PC-3 (cell line): ENCODE results near the gene RSPH10B2. TPM values are rescaled to one million over a fixed set of nuclear protein-coding genes. Genes with fewer than 3 reads are reported as not detected.
"Not testable (repeated sequence)": the region's sequence is repeated elsewhere in the genome, so short reads cannot be mapped to it uniquely, and the experiment has no call there.

Experiments
- ATAC-seq: fragments of 200-7000 bp; cut with Tn5 transposase; 2 replicates; pipeline ENCODE4 v1.9.1; 2020; ENCODE audit warnings: mild to moderate bottlenecking, moderate library complexity
- BruUV-seq: library from RNA; stranded (reverse); fragments of 400-500 nt; replicated peaks from 2 replicates; lab custom pipeline; 2021; lab: Mats Ljungman, UMichigan
- CTCF ChIA-PET: fragments of 300-600 bp; sonication (Branson Sonifier 250); formaldehyde crosslinking; loops from one replicate; lab custom pipeline; 2022; ENCODE audit warnings: antibody characterized with exemption; lab: Charles Lee
- POLR2A ChIA-PET: fragments of 300-600 bp; sonication (Branson Sonifier 250); formaldehyde crosslinking; loops from one replicate; lab custom pipeline; 2022; ENCODE audit warnings: antibody characterized with exemption; ENCODE audit not compliant: unreplicated experiment; lab: Charles Lee
- DNase-seq: peaks from one replicate; pipeline ENCODE4 v3.0.0-alpha.2; 2015
- H2AFZ ChIP-seq: fragments of 300-600 bp; sonication (generic); 2 replicates; pipeline ENCODE4 v1.6.0; 2016; ENCODE audit warnings: antibody characterized with exemption, low read length
- H3F3A ChIP-seq: fragments of 300-600 bp; sonication (generic); one replicate; pipeline ENCODE4 v1.6.0; 2017; ENCODE audit warnings: antibody characterized with exemption, low read length, control low read depth, mild to moderate bottlenecking; ENCODE audit not compliant: unreplicated experiment
- H3K27ac ChIP-seq: fragments of 300-600 bp; sonication (generic); 2 replicates; pipeline ENCODE4 v1.5.1; 2016; ENCODE audit warnings: mild to moderate bottlenecking, low read length
- H3K27me3 ChIP-seq: fragments of 300-600 bp; sonication (generic); 2 replicates; pipeline ENCODE4 v1.6.1; 2016; ENCODE audit warnings: low read length, mixed read lengths
- H3K36me3 ChIP-seq: fragments of 300-600 bp; sonication (generic); 2 replicates; pipeline ENCODE4 v1.6.1; 2016; ENCODE audit warnings: low read depth, mixed run types, low read length, mixed read lengths
- H3K4me1 ChIP-seq: fragments of 300-600 bp; sonication (generic); 2 replicates; pipeline ENCODE4 v1.5.1; 2016; ENCODE audit warnings: low read length; ENCODE audit not compliant: insufficient read depth
- H3K4me2 ChIP-seq: fragments of 300-600 bp; sonication (generic); 2 replicates; pipeline ENCODE4 v1.6.0; 2016; ENCODE audit warnings: low read length
- H3K4me3 ChIP-seq: fragments of 300-600 bp; sonication (generic); 2 replicates; pipeline ENCODE4 v1.5.1; 2016; ENCODE audit warnings: mild to moderate bottlenecking, low read length, mixed read lengths
- H3K79me2 ChIP-seq: fragments of 300-600 bp; sonication (generic); 2 replicates; pipeline ENCODE4 v1.6.1; 2017; ENCODE audit warnings: low read length, mixed read lengths
- H3K9ac ChIP-seq: fragments of 300-600 bp; sonication (generic); 2 replicates; pipeline ENCODE4 v1.6.0; 2016; ENCODE audit warnings: mild to moderate bottlenecking, low read length
- H3K9me2 ChIP-seq: fragments of 300-600 bp; sonication (generic); replicated peaks from 2 replicates; pipeline ENCODE4 v1.6.1; 2016; ENCODE audit warnings: mixed run types, low read length, mixed read lengths
- H3K9me3 ChIP-seq: fragments of 300-600 bp; sonication (generic); 2 replicates; pipeline ENCODE4 v1.6.1; 2016; ENCODE audit warnings: low read length, mixed read lengths
- H4K20me1 ChIP-seq: fragments of 300-600 bp; sonication (generic); 2 replicates; pipeline ENCODE4 v1.6.1; 2016; ENCODE audit warnings: low read length, mixed read lengths
- intact Hi-C: fragments of 100-400 bp; cut with micrococcal nuclease; formaldehyde crosslinking; loops from 2 replicates; pipeline ENCODE4 v1.9.0; 2023
- total RNA-seq: library from RNA; depleted of rRNA; stranded (reverse); fragments of >200 nt; gene quantifications from 2 replicates; pipeline ENCODE4 v1.2.3, GENCODE V29; 2014

RSPH10B2 gene
- total RNA-seq, 1 experiment from 2014 or later, result 0.47 TPM

- POLR2A ChIA-PET, BruUV-seq, H3K4me2 ChIP-seq, H3K9ac ChIP-seq, H3K36me3 ChIP-seq, DNase-seq, ATAC-seq, H3K79me2 ChIP-seq, H3K27me3 ChIP-seq, H3K9me3 ChIP-seq, H3K4me1 ChIP-seq, H3K4me3 ChIP-seq, H4K20me1 ChIP-seq, intact Hi-C loops, H3K27ac ChIP-seq, CTCF ChIA-PET, H3K9me2 ChIP-seq, H2AFZ ChIP-seq, H3F3A ChIP-seq: not testable (repeated sequence)
These were observed 46.4 kb downstream of the RSPH10B2 start for GRCh38 chr7:6800331-6800730.

- H3K4me1 ChIP-seq, H3K4me2 ChIP-seq, H4K20me1 ChIP-seq, H2AFZ ChIP-seq, H3K9me3 ChIP-seq, CTCF ChIA-PET, H3K27ac ChIP-seq, H3F3A ChIP-seq, H3K36me3 ChIP-seq, intact Hi-C loops, ATAC-seq, H3K4me3 ChIP-seq, H3K9me2 ChIP-seq, H3K9ac ChIP-seq, H3K27me3 ChIP-seq, BruUV-seq, H3K79me2 ChIP-seq, POLR2A ChIA-PET, DNase-seq: not testable (repeated sequence)
These were observed 53.6 kb downstream of the RSPH10B2 start for GRCh38 chr7:6807393-6807918.

GRCh38 chr7:6807959-6808358, 54.1 kb downstream of the RSPH10B2 start:
- H2AFZ ChIP-seq, H3K9ac ChIP-seq, H3K27ac ChIP-seq, H3K9me2 ChIP-seq, POLR2A ChIA-PET, CTCF ChIA-PET, H3K79me2 ChIP-seq, H3K4me2 ChIP-seq, H3F3A ChIP-seq, H3K4me3 ChIP-seq, H4K20me1 ChIP-seq, BruUV-seq, DNase-seq, ATAC-seq, H3K9me3 ChIP-seq, H3K4me1 ChIP-seq, H3K36me3 ChIP-seq, intact Hi-C loops, H3K27me3 ChIP-seq: not testable (repeated sequence)

GRCh38 chr7:6813011-6813410, 59.1 kb downstream of the RSPH10B2 start:
- H3K27ac ChIP-seq, H3K4me3 ChIP-seq, DNase-seq, H2AFZ ChIP-seq, H3K36me3 ChIP-seq, H3K9me2 ChIP-seq, H3K9ac ChIP-seq, POLR2A ChIA-PET, ATAC-seq, CTCF ChIA-PET, BruUV-seq, H3K4me2 ChIP-seq, H3F3A ChIP-seq, H3K4me1 ChIP-seq, intact Hi-C loops, H3K27me3 ChIP-seq, H3K79me2 ChIP-seq, H3K9me3 ChIP-seq, H4K20me1 ChIP-seq: not testable (repeated sequence)

GRCh38 chr7:6815470-6815869, 61.6 kb downstream of the RSPH10B2 start:
- H3K4me1 ChIP-seq, BruUV-seq, intact Hi-C loops, H4K20me1 ChIP-seq, H3K27me3 ChIP-seq, H3K9me3 ChIP-seq, H3F3A ChIP-seq, H3K79me2 ChIP-seq, H3K9me2 ChIP-seq, H2AFZ ChIP-seq, POLR2A ChIA-PET, H3K27ac ChIP-seq, H3K9ac ChIP-seq, H3K36me3 ChIP-seq, ATAC-seq, H3K4me2 ChIP-seq, H3K4me3 ChIP-seq, CTCF ChIA-PET, DNase-seq: not testable (repeated sequence)

- H3K9me2 ChIP-seq, CTCF ChIA-PET, H3K9me3 ChIP-seq, BruUV-seq, H2AFZ ChIP-seq, H3K9ac ChIP-seq, ATAC-seq, H3K27ac ChIP-seq, POLR2A ChIA-PET, H3K79me2 ChIP-seq, H3K4me3 ChIP-seq, DNase-seq, H3F3A ChIP-seq, intact Hi-C loops, H3K36me3 ChIP-seq, H3K4me2 ChIP-seq, H3K27me3 ChIP-seq, H3K4me1 ChIP-seq, H4K20me1 ChIP-seq: not testable (repeated sequence)
These were observed 67.7 kb downstream of the RSPH10B2 start for GRCh38 chr7:6821622-6822021.
